Caco-2 (cell line): ENCODE results near the gene ERICH6. TPM values are rescaled to one million over a fixed set of nuclear protein-coding genes. Genes with fewer than 3 reads are reported as not detected.

ENCODE experiments used
- BruUV-seq: library from RNA; stranded (reverse); fragments of 400-500 nt; replicated peaks from 2 replicates; lab custom pipeline; 2021; lab: Mats Ljungman, UMichigan
- CTCF ChIA-PET: fragments of 300-600 bp; sonication (Branson Sonifier 250); formaldehyde crosslinking; loops from one replicate; lab custom pipeline; 2022; ENCODE audit warnings: antibody characterized with exemption; lab: Charles Lee
- POLR2A ChIA-PET: fragments of 300-600 bp; sonication (Branson Sonifier 250); formaldehyde crosslinking; loops from one replicate; lab custom pipeline; 2022; ENCODE audit warnings: antibody characterized with exemption; lab: Charles Lee
- DNase-seq, 2 experiments: peaks; one replicate each; pipeline versions ENCODE4 v3.0.0 to v3.0.0-alpha.2; 2020 to 2022
- H3K27me3 ChIP-seq: replicated peaks from 2 replicates; pipeline ENCODE4 v1.6.0; 2011; ENCODE audit warnings: low read length; ENCODE audit not compliant: control insufficient read depth, insufficient read depth
- H3K36me3 ChIP-seq: 2 replicates; pipeline ENCODE4 v1.5.1; 2011; ENCODE audit warnings: low read length; ENCODE audit not compliant: control insufficient read depth, insufficient read depth
- H3K4me1 ChIP-seq: fragments of 250-450 bp; sonication (Bioruptor Pico); 2 replicates; pipeline ENCODE4 v1.5.1; 2020; ENCODE audit warnings: mild to moderate bottlenecking
- H3K4me3 ChIP-seq: 2 replicates; pipeline ENCODE4 v1.5.1; 2011; ENCODE audit warnings: low read depth, mild to moderate bottlenecking, control low read depth, low read length
- H3K9me3 ChIP-seq: fragments of 250-450 bp; sonication (Bioruptor Pico); 2 replicates; pipeline ENCODE4 v1.5.1; 2020; ENCODE audit warnings: mild to moderate bottlenecking, moderate library complexity
- H3K27ac Mint-ChIP-seq: one replicate; pipeline ENCODE4 v1.8.0; 2022; ENCODE audit warnings: mixed read lengths; ENCODE audit not compliant: unreplicated experiment
- H3K27me3 Mint-ChIP-seq: one replicate; pipeline ENCODE4 v1.8.0; 2022; ENCODE audit warnings: mixed read lengths; ENCODE audit not compliant: insufficient read depth, unreplicated experiment
- H3K36me3 Mint-ChIP-seq: one replicate; pipeline ENCODE4 v1.8.0; 2022; ENCODE audit warnings: mild to moderate bottlenecking, mixed read lengths; ENCODE audit not compliant: insufficient read depth, unreplicated experiment
- H3K4me1 Mint-ChIP-seq: one replicate; pipeline ENCODE4 v1.8.0; 2022; ENCODE audit warnings: low read depth, mixed read lengths; ENCODE audit not compliant: unreplicated experiment
- H3K4me3 Mint-ChIP-seq: one replicate; pipeline ENCODE4 v1.8.0; 2022; ENCODE audit warnings: mild to moderate bottlenecking, moderate library complexity, mixed read lengths; ENCODE audit not compliant: unreplicated experiment
- H3K9me3 Mint-ChIP-seq: one replicate; pipeline ENCODE4 v1.8.0; 2022; ENCODE audit warnings: mixed read lengths; ENCODE audit not compliant: unreplicated experiment
- intact Hi-C: fragments of 100-400 bp; cut with micrococcal nuclease; formaldehyde crosslinking; loops from one replicate; pipeline ENCODE4 v1.10.0; 2022; ENCODE audit not compliant: unreplicated experiment
- total RNA-seq: library from RNA; stranded (reverse); gene quantifications from 2 replicates; pipeline ENCODE4 v1.2.3, GENCODE V29; 2022
- TF ChIP-seq, protein P1 (sequence below), 2 experiments: fragments of 200-600 bp in 1 of 2; IDR thresholded peaks; 1 replicate in 1 of 2; 2 replicates in 1 of 2; pipeline versions ENCODE4 v1.5.1 to v1.8.0; 2011 to 2022; ENCODE audit warnings: antibody characterized with exemption in 1 of 2, control low read depth in 1 of 2, inconsistent platforms in 1 of 2, low read depth in 1 of 2, low read length in 1 of 2, mild to moderate bottlenecking in 1 of 2, moderate library complexity in 1 of 2; ENCODE audit not compliant: insufficient read depth in 1 of 2, severe bottlenecking in 1 of 2, unreplicated experiment in 1 of 2

ERICH6 gene
- total RNA-seq, 1 experiment from 2014 or later: not detected

DNA sequence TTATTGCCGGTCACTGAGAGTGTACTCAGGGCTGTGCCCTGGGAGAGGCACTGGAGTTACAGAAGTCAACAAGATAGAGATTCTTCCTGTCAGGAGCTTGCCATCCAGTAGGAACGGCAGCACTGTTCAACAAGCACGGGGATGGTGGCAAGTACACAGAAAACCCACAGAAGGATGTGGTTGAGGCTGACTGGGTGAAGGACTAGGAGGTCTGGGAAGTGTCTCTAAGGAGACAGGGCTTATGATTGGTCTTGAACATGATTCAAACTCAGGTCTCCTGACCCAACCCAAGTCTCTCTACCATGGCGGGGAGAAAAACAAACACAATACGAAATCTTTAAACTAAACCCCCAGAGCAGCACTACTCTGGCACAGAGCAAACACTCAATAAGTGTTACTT, 37.6 kb downstream of the ERICH6 start:
- Mint-ChIP-seq H3K4me3 (no peak overlapping the region), H3K27me3 (peaks cover 23% of the 10 kb centered on the region), H3K9me3 (no peaks in the 10 kb centered on the region), H3K27ac (no peak overlapping the region), H3K36me3 (no peaks in the 10 kb centered on the region), H3K4me1 (no peaks in the 10 kb centered on the region)
- no TSS peak for BruUV-seq
- intact Hi-C loops: no loop called here
- Histone ChIP-seq H3K4me1 (no peaks in the 10 kb centered on the region), H3K9me3 (no peaks in the 10 kb centered on the region), H3K4me3 (no peak overlapping the region), H3K27me3 (no peaks in the 10 kb centered on the region), H3K36me3 (no peaks in the 10 kb centered on the region)
- TF ChIP-seq, protein P1, sequence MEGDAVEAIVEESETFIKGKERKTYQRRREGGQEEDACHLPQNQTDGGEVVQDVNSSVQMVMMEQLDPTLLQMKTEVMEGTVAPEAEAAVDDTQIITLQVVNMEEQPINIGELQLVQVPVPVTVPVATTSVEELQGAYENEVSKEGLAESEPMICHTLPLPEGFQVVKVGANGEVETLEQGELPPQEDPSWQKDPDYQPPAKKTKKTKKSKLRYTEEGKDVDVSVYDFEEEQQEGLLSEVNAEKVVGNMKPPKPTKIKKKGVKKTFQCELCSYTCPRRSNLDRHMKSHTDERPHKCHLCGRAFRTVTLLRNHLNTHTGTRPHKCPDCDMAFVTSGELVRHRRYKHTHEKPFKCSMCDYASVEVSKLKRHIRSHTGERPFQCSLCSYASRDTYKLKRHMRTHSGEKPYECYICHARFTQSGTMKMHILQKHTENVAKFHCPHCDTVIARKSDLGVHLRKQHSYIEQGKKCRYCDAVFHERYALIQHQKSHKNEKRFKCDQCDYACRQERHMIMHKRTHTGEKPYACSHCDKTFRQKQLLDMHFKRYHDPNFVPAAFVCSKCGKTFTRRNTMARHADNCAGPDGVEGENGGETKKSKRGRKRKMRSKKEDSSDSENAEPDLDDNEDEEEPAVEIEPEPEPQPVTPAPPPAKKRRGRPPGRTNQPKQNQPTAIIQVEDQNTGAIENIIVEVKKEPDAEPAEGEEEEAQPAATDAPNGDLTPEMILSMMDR (IDR thresholded peaks at IDR 0.05; ENCODE audit: insufficient read depth in 1 of 2, low read depth in 1 of 2, low read length in 1 of 2, severe bottlenecking in 1 of 2, unreplicated experiment in 1 of 2): no peak
- ChIA-PET POLR2A (no interaction called here), CTCF (no interaction called here)
- DNase-seq: no peak

DNA sequence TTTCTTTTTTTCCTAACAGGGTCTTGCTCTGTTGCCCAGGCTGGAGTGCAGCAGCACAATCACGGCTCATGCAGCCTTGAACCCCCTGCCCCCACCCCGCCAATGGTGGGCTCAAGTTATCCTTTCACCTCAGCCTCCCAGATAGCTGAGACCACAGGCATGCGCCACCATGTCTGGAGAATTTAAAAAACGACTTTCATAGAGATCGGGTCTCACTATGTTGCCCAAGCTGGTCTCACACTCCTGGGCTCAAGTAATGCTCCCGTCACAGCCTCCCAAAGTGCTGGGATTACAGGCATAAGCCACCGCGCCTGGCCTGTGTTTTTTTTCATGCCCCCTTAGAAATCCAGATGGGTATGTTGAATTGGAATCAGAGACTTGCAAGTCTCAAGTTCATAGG, 40.3 kb downstream of the ERICH6 start:
- H3K36me3 ChIP-seq: no peaks in the 10 kb centered on the region
- TF ChIP-seq, protein P1 (IDR thresholded peaks at IDR 0.05; ENCODE audit: insufficient read depth in 1 of 2, low read depth in 1 of 2, low read length in 1 of 2, severe bottlenecking in 1 of 2, unreplicated experiment in 1 of 2): no peak
- no peaks in the 10 kb centered on the region for H3K9me3 ChIP-seq
- DNase-seq: no peak
- POLR2A ChIA-PET: no interaction called here
- no TSS peak for BruUV-seq
- H3K36me3 Mint-ChIP-seq: no peaks in the 10 kb centered on the region
- CTCF ChIA-PET: no interaction called here
- H3K27me3 ChIP-seq: no peaks in the 10 kb centered on the region
- no peaks in the 10 kb centered on the region for H3K9me3 Mint-ChIP-seq
- H3K27ac Mint-ChIP-seq: no peak overlapping the region
- intact Hi-C loops: no loop called here
- no peak overlapping the region for H3K4me3 ChIP-seq
- H3K4me3 Mint-ChIP-seq: no peak overlapping the region
- no peaks in the 10 kb centered on the region for H3K4me1 Mint-ChIP-seq
- no peaks in the 10 kb centered on the region for H3K4me1 ChIP-seq
- peaks cover 23% of the 10 kb centered on the region for H3K27me3 Mint-ChIP-seq

DNA sequence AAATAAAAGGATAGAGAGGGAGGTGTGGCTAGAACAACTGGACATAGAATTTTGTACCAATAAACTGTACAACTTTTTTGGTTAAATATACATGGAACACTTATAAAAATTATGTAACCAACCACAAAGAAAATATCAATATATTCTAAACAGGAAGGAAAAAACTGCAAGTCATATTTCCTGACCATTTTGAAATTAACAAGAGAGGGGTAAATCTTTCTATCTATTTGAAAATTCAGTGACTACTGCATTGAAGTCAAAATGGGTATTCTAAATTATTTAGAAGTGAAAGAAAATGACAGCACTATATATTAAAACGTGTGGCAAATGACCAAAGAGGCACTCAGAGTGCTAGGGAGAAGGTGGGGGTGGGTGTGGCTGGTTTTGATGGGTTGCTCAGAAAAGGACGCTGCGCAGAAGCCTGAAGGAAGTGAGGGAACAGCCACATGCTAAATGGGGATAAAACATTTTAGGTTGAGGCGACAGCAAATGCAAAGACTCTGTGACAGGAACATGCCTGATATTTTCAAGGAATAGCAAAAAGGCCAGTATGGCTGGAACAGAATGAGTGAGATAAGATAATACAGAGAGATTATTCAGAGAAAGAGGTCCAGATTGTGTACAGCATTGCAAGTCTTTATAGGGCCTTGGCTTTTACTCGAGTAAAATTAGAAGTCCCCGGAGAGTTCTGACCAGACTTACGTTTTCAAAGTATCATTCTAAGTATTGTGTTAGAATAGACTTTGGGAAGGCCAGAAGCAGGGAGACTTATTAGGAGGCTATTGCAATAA, 41.1 kb downstream of the ERICH6 start:
- POLR2A ChIA-PET: no interaction called here
- TF ChIP-seq, protein P1 (IDR thresholded peaks at IDR 0.05; ENCODE audit: insufficient read depth in 1 of 2, low read depth in 1 of 2, low read length in 1 of 2, severe bottlenecking in 1 of 2, unreplicated experiment in 1 of 2): no peak
- Histone ChIP-seq H3K36me3 (no peaks in the 10 kb centered on the region), H3K27me3 (no peaks in the 10 kb centered on the region), H3K4me3 (no peak overlapping the region), H3K9me3 (no peaks in the 10 kb centered on the region), H3K4me1 (no peaks in the 10 kb centered on the region)
- no peak for DNase-seq
- CTCF ChIA-PET: no interaction called here
- H3K36me3 Mint-ChIP-seq: no peaks in the 10 kb centered on the region
- no peak overlapping the region for H3K27ac Mint-ChIP-seq
- no peaks in the 10 kb centered on the region for H3K9me3 Mint-ChIP-seq
- intact Hi-C loops: no loop called here
- H3K4me3 Mint-ChIP-seq: no peak overlapping the region
- no TSS peak for BruUV-seq
- peaks cover 23% of the 10 kb centered on the region for H3K27me3 Mint-ChIP-seq
- H3K4me1 Mint-ChIP-seq: no peaks in the 10 kb centered on the region
